Activated CD8-positive, alpha-beta memory T cell treated with anti-CD3 and anti-CD28 coated beads, Interleukin-2, amount 50 U/mL, for 48 hours (primary cell): ENCODE results near the gene GPR180.
"Not testable (repeated sequence)": the region's sequence is repeated elsewhere in the genome, so short reads cannot be mapped to it uniquely, and the experiment has no call there.

Experiments
- DNase-seq: peaks from one replicate; pipeline ENCODE4 v3.0.0-alpha.2; 2020

GPR180 gene

GRCh38 chr13:94598281-94598680 is 3.4 kb upstream of the GPR180 start:
- DNase-seq, result no peak

GRCh38 chr13:94599877-94600276 is 1.8 kb upstream of the GPR180 start:
- no peak for DNase-seq

- no peak for DNase-seq
Measured at GRCh38 chr13:94602467-94602866, 810 bp downstream of the GPR180 start.

GRCh38 chr13:94607056-94607455 is 5.4 kb downstream of the GPR180 start:
- no peak for DNase-seq

GRCh38 chr13:94607939-94608338 is 6.3 kb downstream of the GPR180 start:
- no peak for DNase-seq

- DNase-seq, result no peak
Measured at GRCh38 chr13:94608586-94608985, 6.9 kb downstream of the GPR180 start.

- DNase-seq, result no peak
Measured at GRCh38 chr13:94609196-94609595, 7.5 kb downstream of the GPR180 start.

GRCh38 chr13:94610475-94610874 is 8.8 kb downstream of the GPR180 start:
- no peak for DNase-seq

GRCh38 chr13:94612050-94612449 is 10.4 kb downstream of the GPR180 start:
- no peak for DNase-seq

- DNase-seq, result no peak
Measured at GRCh38 chr13:94613051-94613450, 11.4 kb downstream of the GPR180 start.

- no peak for DNase-seq
Measured at GRCh38 chr13:94617389-94618000, 15.8 kb downstream of the GPR180 start.

- no peak for DNase-seq
Measured at GRCh38 chr13:94620286-94620896, 18.7 kb downstream of the GPR180 start.

GRCh38 chr13:94622344-94622743 is 20.7 kb downstream of the GPR180 start:
- DNase-seq, result no peak

GRCh38 chr13:94623316-94623715 is 21.7 kb downstream of the GPR180 start:
- DNase-seq, result no peak

GRCh38 chr13:94630858-94631257 is 29.2 kb downstream of the GPR180 start:
- DNase-seq, result no peak

- DNase-seq, result no peak
Measured at GRCh38 chr13:94632226-94632980, 30.7 kb downstream of the GPR180 start.

- not testable (repeated sequence) for DNase-seq
Measured at GRCh38 chr13:94636096-94636495, 34.4 kb downstream of the GPR180 start.

GRCh38 chr13:94636942-94637578 is 35.4 kb downstream of the GPR180 start:
- DNase-seq, result no peak

GRCh38 chr13:94637677-94638076 is 36.0 kb downstream of the GPR180 start:
- DNase-seq, result not testable (repeated sequence)

- DNase-seq, result no peak
Measured at GRCh38 chr13:94640721-94641120, 39.1 kb downstream of the GPR180 start.

GRCh38 chr13:94641409-94641941 is 39.8 kb downstream of the GPR180 start:
- no peak for DNase-seq

GRCh38 chr13:94646904-94647303 is 45.2 kb downstream of the GPR180 start:
- DNase-seq, result no peak

GRCh38 chr13:94656176-94656575 is 54.5 kb downstream of the GPR180 start:
- DNase-seq, result no peak
